ENCODE measurements around the gene RLF. TPM values are rescaled to one million over a fixed set of nuclear protein-coding genes. Genes with fewer than 3 reads are reported as not detected.

RLF gene
- total RNA-seq, 1 donor from 2014 or later: 29.2 TPM

- H3K9me3 ChIP-seq (ENCODE audit: control insufficient read depth in 3 of 3, low read length in 3 of 3): no peaks in the 10 kb centered on the region
- no peak overlapping the region for H3K9ac ChIP-seq (ENCODE audit: low read depth in 1 of 3, low read length in 3 of 3)
- H3K27ac ChIP-seq (ENCODE audit: low read depth, low read length): no peak overlapping the region
- no peaks in the 10 kb centered on the region for H3K27me3 ChIP-seq (ENCODE audit: control insufficient read depth in 3 of 3, insufficient read depth in 3 of 3, low read length in 3 of 3)
- no peak overlapping the region for H3K4me3 ChIP-seq (ENCODE audit: low read length in 3 of 3)
- H3K4me1 ChIP-seq (ENCODE audit: control insufficient read depth in 3 of 3, insufficient read depth in 3 of 3, low read length in 3 of 3): no peaks in the 10 kb centered on the region
- H3K36me3 ChIP-seq (ENCODE audit: control insufficient read depth in 3 of 3, insufficient read depth in 3 of 3, low read length in 3 of 3): peaks cover 18 to 42% (median 42%) of the 10 kb centered on the region in 3 donors
These were observed 71.3 kb downstream of the RLF start for GRCh38 chr1:40232444-40232843.

- no peaks in the 10 kb centered on the region for H3K9me3 ChIP-seq (ENCODE audit: control insufficient read depth in 3 of 3, low read length in 3 of 3)
- H3K4me3 ChIP-seq (ENCODE audit: low read length in 3 of 3): no peak overlapping the region
- no peaks in the 10 kb centered on the region for H3K27me3 ChIP-seq (ENCODE audit: control insufficient read depth in 3 of 3, insufficient read depth in 3 of 3, low read length in 3 of 3)
- H3K9ac ChIP-seq (ENCODE audit: low read depth in 1 of 3, low read length in 3 of 3): no peak overlapping the region
- H3K36me3 ChIP-seq (ENCODE audit: control insufficient read depth in 3 of 3, insufficient read depth in 3 of 3, low read length in 3 of 3): peaks cover 15 to 42% (median 36%) of the 10 kb centered on the region in 3 donors
- H3K4me1 ChIP-seq (ENCODE audit: control insufficient read depth in 3 of 3, insufficient read depth in 3 of 3, low read length in 3 of 3): no peaks in the 10 kb centered on the region
- H3K27ac ChIP-seq (ENCODE audit: low read depth, low read length): no peak overlapping the region
These were observed 78.4 kb downstream of the RLF start for GRCh38 chr1:40239626-40240025.

- H3K27ac ChIP-seq (ENCODE audit: low read depth, low read length): no peak overlapping the region
- no peaks in the 10 kb centered on the region for H3K4me1 ChIP-seq (ENCODE audit: control insufficient read depth in 3 of 3, insufficient read depth in 3 of 3, low read length in 3 of 3)
- H3K36me3 ChIP-seq (ENCODE audit: control insufficient read depth in 3 of 3, insufficient read depth in 3 of 3, low read length in 3 of 3): peaks cover 15 to 39% (median 36%) of the 10 kb centered on the region in 3 donors
- H3K4me3 ChIP-seq (ENCODE audit: low read length in 3 of 3): no peak overlapping the region
- no peak overlapping the region for H3K9ac ChIP-seq (ENCODE audit: low read depth in 1 of 3, low read length in 3 of 3)
- no peaks in the 10 kb centered on the region for H3K27me3 ChIP-seq (ENCODE audit: control insufficient read depth in 3 of 3, insufficient read depth in 3 of 3, low read length in 3 of 3)
- no peaks in the 10 kb centered on the region for H3K9me3 ChIP-seq (ENCODE audit: control insufficient read depth in 3 of 3, low read length in 3 of 3)
These were observed 79.2 kb downstream of the RLF start for GRCh38 chr1:40240390-40240789.

- Histone ChIP-seq H3K27me3 (ENCODE audit: control insufficient read depth in 3 of 3, insufficient read depth in 3 of 3, low read length in 3 of 3) (no peaks in the 10 kb centered on the region), H3K4me1 (ENCODE audit: control insufficient read depth in 3 of 3, insufficient read depth in 3 of 3, low read length in 3 of 3) (no peaks in the 10 kb centered on the region), H3K27ac (ENCODE audit: low read depth, low read length) (no peak overlapping the region), H3K4me3 (ENCODE audit: low read length in 3 of 3) (no peak overlapping the region), H3K9ac (ENCODE audit: low read depth in 1 of 3, low read length in 3 of 3) (no peak overlapping the region), H3K9me3 (ENCODE audit: control insufficient read depth in 3 of 3, low read length in 3 of 3) (no peaks in the 10 kb centered on the region), H3K36me3 (ENCODE audit: control insufficient read depth in 3 of 3, insufficient read depth in 3 of 3, low read length in 3 of 3) (peaks cover 13 to 30% (median 29%) of the 10 kb centered on the region in 3 donors)
These were observed 80.2 kb downstream of the RLF start for GRCh38 chr1:40241362-40241761.

GRCh38 chr1:40243351-40243750, 82.2 kb downstream of the RLF start:
- Histone ChIP-seq H3K27ac (ENCODE audit: low read depth, low read length) (no peak overlapping the region), H3K9ac (ENCODE audit: low read depth in 1 of 3, low read length in 3 of 3) (no peak overlapping the region), H3K4me1 (ENCODE audit: control insufficient read depth in 3 of 3, insufficient read depth in 3 of 3, low read length in 3 of 3) (no peaks in the 10 kb centered on the region), H3K27me3 (ENCODE audit: control insufficient read depth in 3 of 3, insufficient read depth in 3 of 3, low read length in 3 of 3) (no peaks in the 10 kb centered on the region), H3K9me3 (ENCODE audit: control insufficient read depth in 3 of 3, low read length in 3 of 3) (no peaks in the 10 kb centered on the region), H3K4me3 (ENCODE audit: low read length in 3 of 3) (no peak overlapping the region), H3K36me3 (ENCODE audit: control insufficient read depth in 3 of 3, insufficient read depth in 3 of 3, low read length in 3 of 3) (peaks cover 0 to 13% (median 10%) of the 10 kb centered on the region in 3 donors)

- Histone ChIP-seq H3K9ac (ENCODE audit: low read depth in 1 of 3, low read length in 3 of 3) (no peak overlapping the region), H3K4me1 (ENCODE audit: control insufficient read depth in 3 of 3, insufficient read depth in 3 of 3, low read length in 3 of 3) (no peaks in the 10 kb centered on the region), H3K36me3 (ENCODE audit: control insufficient read depth in 3 of 3, insufficient read depth in 3 of 3, low read length in 3 of 3) (peaks cover 0 to 5% (median 2%) of the 10 kb centered on the region in 3 donors), H3K27me3 (ENCODE audit: control insufficient read depth in 3 of 3, insufficient read depth in 3 of 3, low read length in 3 of 3) (no peaks in the 10 kb centered on the region), H3K4me3 (ENCODE audit: low read length in 3 of 3) (no peak overlapping the region), H3K27ac (ENCODE audit: low read depth, low read length) (no peak overlapping the region), H3K9me3 (ENCODE audit: control insufficient read depth in 3 of 3, low read length in 3 of 3) (no peaks in the 10 kb centered on the region)
These were observed 83.1 kb downstream of the RLF start for GRCh38 chr1:40244138-40244744.

GRCh38 chr1:40245686-40246085, 84.5 kb downstream of the RLF start:
- Histone ChIP-seq H3K27me3 (ENCODE audit: control insufficient read depth in 3 of 3, insufficient read depth in 3 of 3, low read length in 3 of 3) (no peaks in the 10 kb centered on the region), H3K9ac (ENCODE audit: low read depth in 1 of 3, low read length in 3 of 3) (no peak overlapping the region), H3K9me3 (ENCODE audit: control insufficient read depth in 3 of 3, low read length in 3 of 3) (no peaks in the 10 kb centered on the region), H3K4me3 (ENCODE audit: low read length in 3 of 3) (no peak overlapping the region), H3K27ac (ENCODE audit: low read depth, low read length) (no peak overlapping the region), H3K36me3 (ENCODE audit: control insufficient read depth in 3 of 3, insufficient read depth in 3 of 3, low read length in 3 of 3) (no peaks in the 10 kb centered on the region), H3K4me1 (ENCODE audit: control insufficient read depth in 3 of 3, insufficient read depth in 3 of 3, low read length in 3 of 3) (no peaks in the 10 kb centered on the region)

- Histone ChIP-seq H3K4me1 (ENCODE audit: control insufficient read depth in 3 of 3, insufficient read depth in 3 of 3, low read length in 3 of 3) (no peaks in the 10 kb centered on the region), H3K9me3 (ENCODE audit: control insufficient read depth in 3 of 3, low read length in 3 of 3) (no peaks in the 10 kb centered on the region), H3K27ac (ENCODE audit: low read depth, low read length) (no peak within 1 kb of the TSS), H3K9ac (ENCODE audit: low read depth in 1 of 3, low read length in 3 of 3) (no peak within 1 kb of the TSS), H3K27me3 (ENCODE audit: control insufficient read depth in 3 of 3, insufficient read depth in 3 of 3, low read length in 3 of 3) (no peaks in the 10 kb centered on the region), H3K36me3 (ENCODE audit: control insufficient read depth in 3 of 3, insufficient read depth in 3 of 3, low read length in 3 of 3) (no peaks in the 10 kb centered on the region), H3K4me3 (ENCODE audit: low read length in 3 of 3) (no peak within 1 kb of the TSS)
These were observed 86.5 kb downstream of the RLF start, which contains the start of gene TMCO2 for GRCh38 chr1:40247655-40248054. Gene TMCO2 (plus strand): TSS chr1:40247937. CDS start chr1:40247994, 57 bp downstream.

GRCh38 chr1:40248412-40248811, 87.2 kb downstream of the RLF start:
- Histone ChIP-seq H3K27me3 (ENCODE audit: control insufficient read depth in 3 of 3, insufficient read depth in 3 of 3, low read length in 3 of 3) (no peaks in the 10 kb centered on the region), H3K9ac (ENCODE audit: low read depth in 1 of 3, low read length in 3 of 3) (no peak overlapping the region), H3K9me3 (ENCODE audit: control insufficient read depth in 3 of 3, low read length in 3 of 3) (no peaks in the 10 kb centered on the region), H3K4me3 (ENCODE audit: low read length in 3 of 3) (no peak overlapping the region), H3K27ac (ENCODE audit: low read depth, low read length) (no peak overlapping the region), H3K4me1 (ENCODE audit: control insufficient read depth in 3 of 3, insufficient read depth in 3 of 3, low read length in 3 of 3) (no peaks in the 10 kb centered on the region), H3K36me3 (ENCODE audit: control insufficient read depth in 3 of 3, insufficient read depth in 3 of 3, low read length in 3 of 3) (no peaks in the 10 kb centered on the region)

- no peak overlapping the region for H3K9ac ChIP-seq (ENCODE audit: low read depth in 1 of 3, low read length in 3 of 3)
- H3K36me3 ChIP-seq (ENCODE audit: control insufficient read depth in 3 of 3, insufficient read depth in 3 of 3, low read length in 3 of 3): no peaks in the 10 kb centered on the region
- peaks cover 4 to 9% (median 4%) of the 10 kb centered on the region in 3 donors for H3K4me1 ChIP-seq (ENCODE audit: control insufficient read depth in 3 of 3, insufficient read depth in 3 of 3, low read length in 3 of 3)
- H3K9me3 ChIP-seq (ENCODE audit: control insufficient read depth in 3 of 3, low read length in 3 of 3): no peaks in the 10 kb centered on the region
- H3K27ac ChIP-seq (ENCODE audit: low read depth, low read length): no peak overlapping the region
- H3K4me3 ChIP-seq (ENCODE audit: low read length in 3 of 3): no peak overlapping the region
- H3K27me3 ChIP-seq (ENCODE audit: control insufficient read depth in 3 of 3, insufficient read depth in 3 of 3, low read length in 3 of 3): no peaks in the 10 kb centered on the region
These were observed 90.3 kb downstream of the RLF start for GRCh38 chr1:40251456-40251855.
